A549 treated with CORT108297 at 1 μM for 4 hours (cell line): Measurements from ENCODE around the gene SCGB2B2. TPM values are rescaled to one million over a fixed set of nuclear protein-coding genes. Genes with fewer than 3 reads are reported as not detected.

Experiments
- total RNA-seq: library from RNA; stranded (reverse); fragments of 200-300 nt; extraction: Qiagen RNA extraction; gene quantifications from 5 replicates; pipeline ENCODE4 v1.2.3, GENCODE V29; 2022

Gene SCGB2B2
- 0.05 to 0.28 TPM (median 0.15 TPM) in 3 of 5 replicates, not detected in the others for total RNA-seq

GRCh38 chr19:34676697-34677385 is at the start of gene SCGB2B2:
Gene SCGB2B2 (minus strand): TSS chr19:34677159. CDS start chr19:34594563, 82,596 bp downstream.

GRCh38 chr19:34677386-34678084 is 576 bp upstream of the SCGB2B2 start, which contains the start of gene ZNF302:
Gene ZNF302 (plus strand): TSS chr19:34677678. CDS start chr19:34678805, 1,127 bp downstream.

Other genes with a start within 250 kb of the SCGB2B2 start
- gene UBA2, start 248.8 kb downstream of the SCGB2B2 start, total RNA-seq: 228 to 398 TPM (median 256 TPM) in 5 replicates
- gene WTIP, start 195.4 kb downstream of the SCGB2B2 start, total RNA-seq: 22.6 to 35.1 TPM (median 33.4 TPM) in 5 replicates
- 15.5 to 19.1 TPM (median 17.1 TPM) in 5 replicates for gene ZNF302, start 519 bp upstream of the SCGB2B2 start, total RNA-seq
- gene ZNF181, start 57.1 kb upstream of the SCGB2B2 start, total RNA-seq: 7.6 to 11.9 TPM (median 10.4 TPM) in 5 replicates
- gene ZNF599, start 96.1 kb upstream of the SCGB2B2 start, total RNA-seq: 2.1 to 3.4 TPM (median 2.7 TPM) in 5 replicates
- gene ZNF30, start 249.7 kb upstream of the SCGB2B2 start, total RNA-seq: 4.7 to 6.2 TPM (median 5.1 TPM) in 5 replicates